ENCODE measurements around the gene HOXA4. TPM values are rescaled to one million over a fixed set of nuclear protein-coding genes. Genes with fewer than 3 reads are reported as not detected.

HOXA4 gene
- total RNA-seq, 3 donors from 2014 or later: 0.80 to 2.8 (median 2.0) TPM

- Histone ChIP-seq H3K36me3 (no peaks in the 10 kb centered on the region), H3K9me3 (no peaks in the 10 kb centered on the region), H3K4me1 (peaks cover 0 to 4% of the 10 kb centered on the region in 2 donors), H3K4me3 (peak overlapping the region; percentile 13 to 80 (median 75)), H3K27ac (peak overlapping the region; percentile 95 to 96), H3K27me3 (peaks cover 0 to 25% of the 10 kb centered on the region in 2 donors)
- TF ChIP-seq POLR2A (IDR thresholded peaks at IDR 0.05): no peak
- no peak for TF ChIP-seq CTCF (IDR thresholded peaks at IDR 0.05)
- TF ChIP-seq POLR2AphosphoS5 (IDR thresholded peaks at IDR 0.05): no peak
- no peak for DNase-seq (ENCODE audit: low spot score in 2 of 2)
- intact Hi-C loops (cut with DNase I; ENCODE audit: low total_unique reads): loop anchor here (5.0 kb wide), 4 partner anchors 47 to 772 kb away; partner anchors contain the start of gene HOXA1
Measured at GRCh38 chr7:27144781-27145164, 14.2 kb upstream of the HOXA4 start.

- TF ChIP-seq POLR2A (IDR thresholded peaks at IDR 0.05) (no peak), POLR2AphosphoS5 (IDR thresholded peaks at IDR 0.05) (no peak), CTCF (IDR thresholded peaks at IDR 0.05) (no peak)
- peak in 1 of 2 donors; percentile 17 for DNase-seq (ENCODE audit: low spot score in 2 of 2)
- Histone ChIP-seq H3K27ac (peak overlapping the region; percentile 95 to 96), H3K4me1 (peaks cover 0 to 4% of the 10 kb centered on the region in 2 donors), H3K36me3 (no peaks in the 10 kb centered on the region), H3K27me3 (peaks cover 0 to 25% of the 10 kb centered on the region in 2 donors), H3K9me3 (no peaks in the 10 kb centered on the region), H3K4me3 (peak overlapping the region; percentile 13 to 80 (median 75))
- intact Hi-C loops (cut with DNase I; ENCODE audit: low total_unique reads): loop anchor here (5.0 kb wide), 2 partner anchors 47 to 287 kb away; partner anchors contain the start of gene HOXA1
Measured at GRCh38 chr7:27143950-27144780, 13.6 kb upstream of the HOXA4 start.

- Histone ChIP-seq H3K4me1 (peaks cover 0 to 4% of the 10 kb centered on the region in 2 donors), H3K27me3 (peaks cover 0 to 21% of the 10 kb centered on the region in 2 donors), H3K36me3 (no peaks in the 10 kb centered on the region), H3K9me3 (no peaks in the 10 kb centered on the region), H3K27ac (peak within 1 kb of the TSS; percentile 95 to 96), H3K4me3 (peak within 1 kb of the TSS; percentile 57 to 80 (median 75))
- TF ChIP-seq POLR2A (IDR thresholded peaks at IDR 0.05) (peak; percentile 66), CTCF (IDR thresholded peaks at IDR 0.05) (peak; percentile 87 to 92 (median 89)), POLR2AphosphoS5 (IDR thresholded peaks at IDR 0.05) (peak; percentile 68 to 87 (median 84))
- DNase-seq (ENCODE audit: low spot score in 2 of 2): peak in 1 of 2 donors; percentile 94
- intact Hi-C loops (cut with DNase I; ENCODE audit: low total_unique reads): loop anchor here (5.0 kb wide), 2 partner anchors 46 to 286 kb away; partner anchors contain the start of gene HOXA1
Measured at GRCh38 chr7:27143023-27143949, 12.7 kb upstream of the HOXA4 start, which contains the start of gene HOXA5. TSS of gene HOXA5 (minus strand) at chr7:27143681. CDS start at chr7:27143607, 74 bp downstream.

- intact Hi-C loops (cut with DNase I; ENCODE audit: low total_unique reads): loop anchor here (5.0 kb wide), 2 partner anchors 45 to 285 kb away; partner anchors contain the start of gene HOXA1
- H3K9me3 ChIP-seq: no peaks in the 10 kb centered on the region
- no peaks in the 10 kb centered on the region for H3K36me3 ChIP-seq
- peaks cover 0 to 14% of the 10 kb centered on the region in 2 donors for H3K27me3 ChIP-seq
- H3K27ac ChIP-seq: peak overlapping the region; percentile 95 to 96
- H3K4me1 ChIP-seq: peaks cover 0 to 4% of the 10 kb centered on the region in 2 donors
- peak overlapping the region; percentile 57 to 80 (median 75) for H3K4me3 ChIP-seq
- TF ChIP-seq CTCF (IDR thresholded peaks at IDR 0.05) (no peak), POLR2AphosphoS5 (IDR thresholded peaks at IDR 0.05) (no peak), POLR2A (IDR thresholded peaks at IDR 0.05) (no peak)
- no peak for DNase-seq (ENCODE audit: low spot score in 2 of 2)
Measured at GRCh38 chr7:27142580-27143022, 12.0 kb upstream of the HOXA4 start.
